HG02973 (cell line): ENCODE measurements around the gene STK36.

Experiments
- ATAC-seq: cut with Tn5 transposase; IDR thresholded peaks from one replicate; pipeline ENCODE4 v1.9.1; 2021; ENCODE audit warnings: moderate library complexity; ENCODE audit not compliant: unreplicated experiment

STK36 gene

DNA sequence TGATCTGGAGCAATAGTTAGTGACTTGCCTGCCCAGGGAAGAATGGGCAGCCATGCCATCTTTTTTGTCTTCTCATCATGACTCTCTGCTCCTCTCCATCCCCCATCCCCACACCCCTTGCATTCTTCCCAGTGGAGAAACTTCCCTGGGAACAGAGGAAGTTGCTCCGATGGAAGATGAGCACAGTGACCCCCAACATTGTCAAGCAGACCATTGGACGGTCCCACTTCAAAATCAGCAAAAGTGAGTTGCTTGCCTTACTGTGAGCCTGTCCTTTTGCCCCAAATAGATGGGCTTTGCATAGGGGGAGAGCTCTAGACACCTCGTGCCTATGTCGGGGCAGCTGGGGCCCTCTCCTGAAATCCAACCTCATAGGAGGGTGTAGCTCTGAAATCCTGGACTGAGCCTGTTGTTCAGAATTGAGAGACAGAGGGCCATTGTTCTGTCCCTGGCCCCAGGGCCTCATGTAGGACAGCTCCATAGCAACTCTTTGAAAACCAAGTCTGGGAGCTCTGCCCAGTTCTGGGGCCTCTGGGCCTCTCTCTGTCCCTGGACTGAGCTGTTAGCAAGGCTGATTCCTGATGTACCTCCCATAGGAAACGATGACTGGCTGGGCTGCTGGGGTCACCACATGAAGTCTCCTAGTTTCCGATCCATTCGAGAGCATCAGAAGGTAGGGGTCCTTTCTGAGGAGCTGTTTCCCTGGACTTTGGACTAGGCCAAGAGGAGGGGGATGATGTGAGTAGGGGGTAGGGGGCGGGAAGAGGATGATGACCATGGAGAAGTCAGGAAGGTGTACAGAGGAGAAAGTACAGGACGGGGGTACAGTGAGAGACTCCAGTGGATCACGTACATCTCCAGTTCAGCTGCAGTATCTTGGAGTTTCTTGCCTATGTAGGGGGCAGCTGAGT is 73.9 kb downstream of the STK36 start:
- ATAC-seq, result no peak

DNA sequence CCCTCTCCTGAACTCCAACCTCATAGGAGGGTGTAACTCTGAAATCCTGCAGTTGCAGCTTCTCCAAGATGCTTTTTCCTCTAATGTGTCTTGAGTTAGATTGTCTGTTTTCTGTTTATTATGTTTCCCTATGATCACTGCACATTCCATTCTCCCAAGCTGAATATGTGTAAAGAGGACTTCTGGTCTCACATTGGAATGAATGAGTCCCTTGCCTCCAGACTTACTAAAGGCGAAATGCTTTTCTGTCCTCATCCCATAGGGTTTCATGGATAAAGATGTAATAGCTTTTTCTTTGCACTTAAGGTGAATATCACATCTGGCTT is 74.5 kb downstream of the STK36 start:
- ATAC-seq, result no peak

DNA sequence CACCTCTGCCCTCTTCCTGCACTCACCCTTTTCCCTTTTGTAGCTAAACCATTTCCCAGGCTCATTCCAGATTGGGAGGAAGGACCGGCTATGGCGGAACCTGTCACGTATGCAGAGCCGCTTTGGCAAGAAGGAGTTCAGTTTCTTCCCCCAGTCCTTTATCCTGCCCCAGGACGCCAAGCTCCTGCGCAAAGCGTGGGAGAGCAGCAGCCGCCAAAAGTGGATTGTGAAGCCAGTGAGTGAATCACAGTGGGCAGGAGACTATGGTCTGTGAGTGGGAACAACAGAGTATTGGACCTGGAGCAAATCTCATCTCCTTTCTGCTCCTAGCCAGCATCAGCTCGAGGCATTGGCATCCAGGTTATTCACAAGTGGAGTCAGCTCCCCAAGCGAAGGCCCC is 75.1 kb downstream of the STK36 start:
- no peak for ATAC-seq

DNA sequence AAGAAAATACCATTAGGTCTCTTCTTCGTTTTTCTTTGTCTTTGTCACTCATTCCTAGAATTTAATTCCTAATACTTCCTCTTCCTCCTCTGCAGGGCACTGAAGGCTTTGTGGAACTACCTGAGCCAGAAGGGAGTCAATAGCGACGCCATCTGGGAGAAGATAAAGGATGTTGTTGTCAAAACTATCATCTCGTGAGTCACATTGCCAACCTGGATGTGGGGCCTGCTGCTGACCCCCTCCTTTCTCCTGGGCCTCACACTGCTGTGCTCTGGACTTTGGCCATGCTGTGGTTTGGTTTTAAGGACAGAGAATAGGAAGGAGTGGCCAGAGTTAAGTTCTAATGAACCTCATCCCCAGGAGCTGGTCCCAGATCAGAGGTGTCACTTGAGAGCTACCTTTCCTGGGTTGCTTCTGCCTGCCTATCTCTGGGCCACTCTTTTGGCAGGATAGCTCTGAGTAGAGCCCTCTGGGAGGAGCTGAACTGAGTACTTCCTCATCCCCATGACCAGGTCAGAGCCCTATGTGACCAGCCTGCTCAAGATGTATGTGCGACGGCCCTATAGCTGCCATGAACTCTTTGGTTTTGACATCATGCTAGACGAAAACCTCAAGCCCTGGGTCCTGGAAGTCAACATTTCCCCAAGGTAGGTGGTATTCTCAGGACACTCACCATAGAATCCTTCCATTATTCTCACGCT is 77.0 kb downstream of the STK36 start:
- ATAC-seq, result no peak
